SHP77 (cell line): Measurements from ENCODE around the gene CCNYL1.
"Not testable (repeated sequence)": the region's sequence is repeated elsewhere in the genome, so short reads cannot be mapped to it uniquely, and the experiment has no call there.

ENCODE experiments used
- DNase-seq, 2 experiments: peaks; one replicate each; lab custom pipeline; 2025; lab: John Stamatoyannopoulos, UW

Gene CCNYL1

DNA sequence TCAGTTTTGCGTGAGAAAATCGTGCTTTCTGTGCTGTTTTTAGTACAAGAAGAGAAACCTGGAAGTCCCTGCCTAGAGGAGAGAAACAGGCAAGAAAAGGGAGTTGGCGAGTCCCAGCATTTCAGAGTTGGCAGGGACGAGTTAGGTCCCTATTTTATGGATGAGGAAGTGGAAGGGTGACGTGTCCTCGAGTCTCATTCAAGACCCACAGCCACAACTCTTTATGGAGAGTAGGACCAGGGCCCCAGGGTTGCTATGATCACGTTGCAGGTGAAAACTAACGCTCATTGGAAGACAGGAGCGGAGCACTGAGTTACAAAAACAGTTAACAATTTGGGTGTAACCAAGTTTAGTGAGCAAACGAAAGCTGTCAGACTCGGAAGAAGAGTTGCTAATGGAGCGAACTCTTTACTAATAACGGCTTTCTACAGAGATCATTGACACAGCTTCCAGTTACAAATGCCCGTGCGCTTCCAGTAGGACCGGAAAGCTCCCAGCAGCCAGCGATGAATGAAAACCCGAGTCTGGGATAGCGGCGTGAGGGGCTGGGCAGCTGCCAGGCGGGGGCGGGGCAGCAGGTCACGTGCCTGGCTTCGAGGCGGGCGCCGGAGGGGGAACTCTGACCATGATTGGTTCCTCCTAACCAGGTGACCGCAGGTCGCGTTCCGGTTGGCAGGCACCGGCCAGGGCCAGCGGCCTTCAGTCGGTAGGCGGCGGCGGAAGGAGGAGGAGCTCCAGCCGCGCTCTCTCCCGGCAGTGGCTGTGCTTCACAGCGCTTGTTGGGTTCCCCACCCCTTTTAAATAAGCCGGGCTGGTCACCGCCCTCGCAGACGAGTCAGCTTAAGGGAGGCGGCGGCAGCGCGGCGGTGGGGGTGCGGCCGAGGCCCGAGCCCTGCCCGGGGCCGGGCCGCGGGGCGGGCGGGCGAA lies at the start of gene CCNYL1:
Gene CCNYL1 (plus strand): TSS at position 827 of the 927 bp plus-strand sequence. CDS start 257 bp downstream, outside the sequence.
- peak; percentile 97 to 99 for DNase-seq

GRCh38 chr2:207662203-207662602 lies 49.2 kb upstream of the CCNYL1 start:
- no peak for DNase-seq

GRCh38 chr2:207663870-207664545 lies 47.4 kb upstream of the CCNYL1 start:
- no peak for DNase-seq

- no peak for DNase-seq
Measured at GRCh38 chr2:207670887-207671286, 40.6 kb upstream of the CCNYL1 start.

DNA sequence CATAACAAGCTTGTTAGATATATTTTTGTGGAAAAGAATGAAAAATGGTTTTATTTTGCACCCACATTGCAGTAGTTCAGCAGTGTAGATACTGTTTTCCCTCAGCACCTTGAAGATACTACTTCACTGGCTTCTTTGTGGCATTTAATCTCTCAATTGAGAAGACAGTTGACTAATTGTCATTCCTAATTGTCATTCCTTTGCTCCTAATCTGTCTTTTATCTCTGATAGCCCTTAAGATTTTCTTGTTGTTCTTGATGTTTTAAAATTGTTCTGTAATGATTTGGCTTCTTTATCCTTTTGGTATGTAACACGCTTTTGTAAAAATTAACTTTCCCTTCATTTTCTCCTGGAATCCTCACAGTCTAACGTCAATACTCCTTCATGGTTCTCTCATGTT lies 38.0 kb upstream of the CCNYL1 start:
- DNase-seq = no peak

DNA sequence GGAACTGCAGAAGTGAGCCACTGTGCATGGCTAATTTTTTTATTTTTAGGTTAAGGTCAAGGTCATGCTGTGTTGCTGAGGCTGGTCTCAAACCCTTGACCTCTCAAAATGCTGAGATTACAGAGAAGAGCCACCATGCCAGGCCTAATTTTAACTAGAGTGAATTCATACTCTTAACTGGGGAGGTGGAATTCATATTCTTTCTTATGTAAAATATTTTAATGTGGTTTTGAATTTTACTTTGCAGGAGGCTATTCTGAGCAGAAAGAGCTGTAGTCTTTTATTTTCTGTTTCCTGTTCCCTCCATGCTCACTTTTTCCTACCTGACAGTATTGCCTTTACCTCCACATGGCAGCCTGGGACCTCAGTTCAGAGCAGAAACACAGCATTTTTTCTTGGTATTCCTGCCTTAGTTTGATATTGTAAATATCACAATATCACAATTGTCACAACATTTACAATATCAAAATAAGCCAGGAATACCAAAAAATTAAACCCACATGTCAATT lies 37.1 kb upstream of the CCNYL1 start:
- no peak for DNase-seq

- DNase-seq = no peak
Measured at GRCh38 chr2:207674826-207675225, 36.6 kb upstream of the CCNYL1 start.

DNA sequence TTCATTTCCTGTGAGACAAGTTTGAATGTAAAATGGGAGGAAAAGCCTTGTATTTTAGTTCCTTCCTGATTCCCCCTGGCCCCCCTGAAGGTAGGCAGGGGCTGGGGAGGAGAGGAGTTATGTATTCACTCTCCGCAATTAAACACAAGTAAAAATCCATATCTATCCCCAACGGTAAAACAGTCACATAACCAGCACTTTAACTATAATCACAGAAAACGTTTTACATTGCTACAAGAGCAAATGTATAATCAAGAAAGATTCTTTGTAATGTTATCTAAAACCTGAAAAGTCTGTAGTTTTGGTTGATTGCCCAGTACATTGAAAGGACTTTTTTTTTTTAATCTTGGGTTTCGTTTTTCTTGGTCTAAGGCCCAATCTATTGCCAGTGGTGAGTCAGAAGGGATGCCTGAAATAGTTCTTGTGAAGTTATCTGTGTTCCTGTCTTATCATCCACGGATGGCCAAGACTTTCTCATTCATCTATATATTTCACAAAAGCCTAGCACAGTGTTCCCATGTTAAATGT lies 34.5 kb upstream of the CCNYL1 start:
- no peak for DNase-seq

DNA sequence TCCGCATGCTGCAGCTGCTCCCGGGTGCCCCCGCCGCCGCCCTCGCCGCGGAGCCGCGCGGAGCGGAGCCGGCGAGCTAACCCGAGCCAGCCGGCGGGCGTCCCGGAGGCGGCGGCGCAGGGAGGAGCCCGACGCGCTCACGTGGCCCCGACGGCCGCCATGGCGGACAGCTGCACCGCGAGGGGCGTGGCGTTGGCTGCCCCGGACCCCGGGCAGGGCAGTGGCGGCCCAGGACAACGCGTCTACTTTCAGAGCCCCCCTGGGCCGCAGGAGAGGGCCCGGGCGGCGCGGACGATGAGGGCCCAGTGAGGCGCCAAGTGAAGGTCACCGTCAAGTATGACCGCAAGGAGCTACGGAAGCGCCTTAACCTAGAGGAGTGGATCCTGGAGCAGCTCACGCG lies 30.0 kb upstream of the CCNYL1 start:
- no peak for DNase-seq

DNA sequence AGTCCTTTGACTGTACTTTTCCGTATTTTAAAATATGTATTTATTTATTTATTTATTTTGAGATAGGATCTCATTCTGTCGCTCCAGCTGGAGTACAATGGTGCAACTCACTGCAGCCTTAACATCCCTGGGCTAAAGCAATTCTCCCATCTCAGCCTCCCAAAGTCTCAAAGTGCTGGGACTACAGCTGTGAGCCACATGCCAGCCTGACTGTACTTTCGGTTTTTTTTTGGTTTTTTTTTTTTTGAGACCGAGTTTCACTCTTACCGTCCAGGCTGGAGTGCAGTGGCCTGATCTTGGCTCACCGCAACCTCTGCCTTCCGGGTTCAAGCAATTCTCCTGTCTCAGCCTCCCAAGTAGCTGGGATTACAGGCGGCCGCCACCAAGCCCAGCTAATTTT lies 28.9 kb upstream of the CCNYL1 start:
- no peak for DNase-seq

- DNase-seq = no peak
Measured at GRCh38 chr2:207683438-207683837, 28.0 kb upstream of the CCNYL1 start.

- no peak for DNase-seq
Measured at GRCh38 chr2:207683879-207684627, 27.4 kb upstream of the CCNYL1 start.

GRCh38 chr2:207686812-207687211 lies 24.6 kb upstream of the CCNYL1 start:
- no peak for DNase-seq

DNA sequence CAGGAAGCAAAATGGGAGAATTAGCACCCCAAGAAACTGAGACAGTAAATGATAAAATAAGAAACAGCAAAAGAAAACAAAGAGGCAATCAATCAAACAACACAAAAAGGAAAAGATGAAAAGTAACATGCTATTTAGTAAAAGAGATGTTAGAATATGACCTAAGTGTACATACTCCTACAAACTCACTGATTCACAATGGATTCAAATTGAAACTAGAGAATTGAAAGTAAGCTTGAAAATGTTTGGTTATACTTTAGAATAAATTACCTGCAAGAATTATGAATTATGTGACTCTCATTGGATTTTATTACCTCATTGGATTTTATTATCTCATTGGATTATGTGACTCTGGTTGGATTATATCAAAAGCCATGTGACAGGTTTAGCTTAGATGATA lies 22.8 kb upstream of the CCNYL1 start:
- DNase-seq = no peak

DNA sequence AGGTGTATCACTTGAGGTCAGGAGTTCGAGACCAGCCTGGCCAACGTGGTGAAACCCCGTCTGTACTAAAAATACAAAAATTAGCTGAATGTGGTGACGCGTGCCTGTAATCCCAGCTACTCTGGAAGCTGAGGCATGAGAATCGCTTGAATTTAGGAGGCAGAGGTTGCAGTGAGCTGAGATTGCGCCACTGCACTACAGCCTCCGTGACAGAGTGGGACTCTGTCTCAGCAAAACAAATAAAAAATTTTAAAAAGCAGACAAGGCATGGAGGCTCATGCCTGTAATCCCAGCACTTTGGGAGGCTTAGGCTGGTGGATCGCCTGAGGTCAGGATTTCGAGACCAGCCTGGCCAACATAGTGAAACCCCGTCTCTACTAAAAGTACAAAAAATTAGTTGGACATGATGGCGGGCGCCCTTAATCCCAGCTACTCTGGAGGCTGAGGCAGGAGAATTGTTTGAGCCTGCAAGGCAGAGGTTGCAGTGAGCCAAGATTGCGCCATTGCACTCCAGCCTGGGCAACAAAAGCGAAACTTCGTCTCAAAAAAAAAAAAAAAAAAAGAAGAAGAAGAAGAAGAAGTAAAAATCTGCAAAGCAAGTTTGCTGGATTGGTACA lies 20.5 kb upstream of the CCNYL1 start:
- DNase-seq = not testable (repeated sequence)

DNA sequence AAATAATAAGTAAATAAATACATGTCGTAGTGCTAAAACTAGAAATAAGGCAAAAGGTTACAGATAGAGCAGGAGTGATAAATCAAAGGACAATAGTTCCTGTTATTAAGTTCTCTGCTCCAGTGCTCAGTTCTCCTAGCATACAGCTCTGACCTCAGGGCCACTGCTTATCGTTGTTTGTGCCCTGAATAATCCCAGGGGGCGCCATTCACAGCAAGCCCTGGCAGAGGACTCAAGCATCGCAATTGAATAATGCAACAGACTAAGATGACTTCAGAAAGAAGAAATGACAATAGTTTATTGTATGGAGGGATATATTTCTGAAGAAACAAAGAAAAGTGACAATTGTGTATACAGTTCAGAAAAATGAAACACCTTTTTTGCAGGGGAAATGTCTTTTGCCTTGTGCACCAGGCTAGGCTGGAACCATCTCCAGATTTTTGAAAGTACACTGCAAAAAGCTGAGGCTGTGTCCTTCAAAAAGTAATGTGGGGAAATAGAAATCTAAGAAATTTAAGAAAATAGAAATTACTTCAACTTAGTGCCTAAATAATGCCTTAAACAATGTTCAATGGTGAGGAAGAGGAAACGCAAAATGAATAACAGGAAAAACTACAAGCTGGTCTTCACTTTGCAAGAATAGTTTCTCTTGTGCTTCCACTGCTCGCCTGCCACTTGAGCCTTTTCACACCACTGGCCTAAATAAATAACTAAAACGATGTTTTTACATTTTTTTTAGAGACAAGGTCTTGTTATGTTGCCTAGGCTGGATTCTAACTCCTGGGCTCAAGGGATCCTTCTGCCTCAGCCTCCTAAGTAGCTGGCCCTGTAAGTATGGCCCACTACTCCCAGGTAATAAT lies 19.0 kb upstream of the CCNYL1 start:
- DNase-seq = peak in 1 of 2 experiments; percentile 31

DNA sequence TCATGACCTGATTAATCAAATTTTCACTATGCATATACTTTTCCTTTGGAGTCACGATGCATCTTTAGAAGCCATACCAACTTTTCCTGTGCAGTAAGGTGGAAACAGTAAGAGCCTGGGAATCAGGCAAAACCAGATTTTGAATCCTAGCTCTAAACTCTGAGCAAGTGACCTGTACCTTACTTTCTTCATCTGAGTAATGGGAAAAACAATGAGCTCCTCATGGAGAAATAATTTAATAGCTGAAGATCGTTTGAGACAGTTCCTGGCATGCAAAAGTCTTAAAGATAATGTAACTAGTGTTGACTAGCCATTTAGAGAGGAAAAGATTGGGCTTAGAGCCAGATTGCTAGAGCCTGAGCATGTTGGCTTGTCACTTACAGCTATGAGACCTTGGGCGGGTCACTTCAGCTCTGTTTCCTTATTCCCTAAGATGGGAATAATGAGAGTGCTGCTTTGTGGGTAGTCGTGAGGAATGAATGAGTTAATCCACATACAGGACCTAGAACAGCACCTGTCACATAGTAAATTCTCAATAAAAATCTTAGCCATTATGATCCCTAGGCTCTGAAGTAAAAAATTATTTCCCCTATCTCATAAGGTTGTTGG lies 17.7 kb upstream of the CCNYL1 start:
- no peak for DNase-seq

DNA sequence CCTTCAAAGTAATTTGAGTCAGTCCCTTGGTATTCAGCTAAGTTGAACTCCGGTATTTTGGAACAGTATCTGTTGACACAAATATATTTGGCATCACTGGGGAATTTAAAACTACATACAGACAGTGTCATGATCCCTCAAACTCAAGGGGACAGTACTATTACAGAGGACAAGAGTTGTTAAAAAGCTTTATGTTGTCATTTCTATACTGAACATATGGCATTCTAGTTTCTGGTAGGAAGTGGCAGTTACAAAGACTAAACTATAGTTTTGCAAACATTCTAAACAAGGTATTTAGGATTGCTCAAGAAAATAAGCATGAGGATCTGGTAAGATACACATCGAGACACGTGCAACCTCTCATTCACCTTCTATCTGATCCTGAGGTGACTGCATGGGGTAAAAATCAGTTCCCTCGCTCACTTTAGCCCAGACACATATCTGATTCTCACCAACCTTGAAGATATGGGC lies 16.6 kb upstream of the CCNYL1 start:
- DNase-seq = no peak

GRCh38 chr2:207695293-207695692 lies 16.1 kb upstream of the CCNYL1 start:
- DNase-seq = no peak

GRCh38 chr2:207696911-207697310 lies 14.5 kb upstream of the CCNYL1 start:
- DNase-seq = not testable (repeated sequence)
